T47D (cell line): ENCODE data around the gene FAM118A.
A peak's percentile ranks its signal among the peaks of the same experiment; 100 is the strongest.

Experiments
- DNase-seq, 2 experiments: peaks; one replicate each; pipeline versions ENCODE4 v3.0.0 to v3.0.0-alpha.2; 2011 to 2012; ENCODE audit warnings: low read depth in 1 of 2, low spot score in 1 of 2
- JUND ChIP-seq: IDR thresholded peaks from 2 replicates; pipeline ENCODE4 v1.6.1; 2012; ENCODE audit warnings: low read depth
- in situ Hi-C: cut with HindIII; loops from 2 replicates; pipeline ENCODE4 v1.10.0; 2016; ENCODE audit warnings: low sequenced_read_pairs, low pct_unique_long_range_greater_than_20kb

FAM118A gene

GRCh38 chr22:45331486-45331885, 21.8 kb downstream of the FAM118A start:
- TF ChIP-seq JUND, result no peak
- in situ Hi-C loops, result no loop called here

DNA sequence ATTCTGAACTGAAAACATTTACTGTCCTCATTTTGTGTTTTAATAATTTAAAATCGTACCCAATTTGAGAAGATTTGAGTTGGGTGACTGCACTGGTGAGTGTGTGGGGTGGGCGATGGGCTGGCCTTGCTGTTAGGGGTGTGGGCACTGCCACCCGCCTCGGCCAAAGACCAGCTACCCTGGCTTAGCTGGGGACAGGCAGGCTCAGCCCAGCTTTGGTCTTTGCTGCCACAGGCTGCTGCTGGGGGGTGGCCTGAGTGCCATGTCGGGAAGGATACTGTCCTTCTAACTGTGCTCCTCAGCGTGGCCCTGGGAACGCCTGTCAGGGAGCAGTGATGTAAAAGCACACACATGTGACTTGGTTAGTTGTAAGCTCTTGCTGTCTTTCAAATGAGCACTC, 22.3 kb downstream of the FAM118A start:
- in situ Hi-C loops, result no loop called here
- no peak for TF ChIP-seq JUND
- DNase-seq, result no peak

More at GRCh38 chr22:45331486-45331885, 21.8 kb downstream of the FAM118A start:
- DNase-seq, result no peak

- no peak for DNase-seq
These were observed 24.3 kb downstream of the FAM118A start for GRCh38 chr22:45334068-45334467.

DNA sequence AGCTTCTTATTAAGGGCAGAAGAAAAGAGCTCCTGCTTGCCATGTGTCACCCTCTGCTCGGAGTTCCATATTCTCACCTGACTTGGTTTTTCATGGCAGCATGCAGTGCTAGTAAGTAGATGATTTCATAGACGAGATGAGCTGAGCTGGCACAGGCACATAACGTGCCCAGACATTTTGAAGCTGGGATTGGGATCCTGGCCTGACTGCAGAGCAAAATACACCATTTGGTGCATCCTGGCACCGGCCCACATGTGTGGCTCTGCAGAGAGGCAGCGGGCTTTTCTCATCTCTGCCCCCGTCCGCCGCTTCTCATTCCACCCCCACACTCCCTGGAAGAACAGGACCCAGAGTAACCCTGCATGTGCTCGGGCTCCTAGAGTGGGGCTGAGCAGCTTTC, 24.8 kb downstream of the FAM118A start:
- in situ Hi-C loops, result no loop called here
- no peak for TF ChIP-seq JUND
- DNase-seq, result no peak

More at GRCh38 chr22:45334068-45334467, 24.3 kb downstream of the FAM118A start:
- TF ChIP-seq JUND, result no peak
- in situ Hi-C loops, result no loop called here

GRCh38 chr22:45335021-45335818, 25.5 kb downstream of the FAM118A start:
- no peak for TF ChIP-seq JUND
- in situ Hi-C loops, result no loop called here
- DNase-seq, result no peak

- TF ChIP-seq JUND, result no peak
- no peak for DNase-seq
- in situ Hi-C loops, result no loop called here
These were observed 26.3 kb downstream of the FAM118A start for GRCh38 chr22:45335854-45336522.

GRCh38 chr22:45336971-45337431, 27.3 kb downstream of the FAM118A start:
- in situ Hi-C loops, result no loop called here
- no peak for TF ChIP-seq JUND
- DNase-seq, result no peak

DNA sequence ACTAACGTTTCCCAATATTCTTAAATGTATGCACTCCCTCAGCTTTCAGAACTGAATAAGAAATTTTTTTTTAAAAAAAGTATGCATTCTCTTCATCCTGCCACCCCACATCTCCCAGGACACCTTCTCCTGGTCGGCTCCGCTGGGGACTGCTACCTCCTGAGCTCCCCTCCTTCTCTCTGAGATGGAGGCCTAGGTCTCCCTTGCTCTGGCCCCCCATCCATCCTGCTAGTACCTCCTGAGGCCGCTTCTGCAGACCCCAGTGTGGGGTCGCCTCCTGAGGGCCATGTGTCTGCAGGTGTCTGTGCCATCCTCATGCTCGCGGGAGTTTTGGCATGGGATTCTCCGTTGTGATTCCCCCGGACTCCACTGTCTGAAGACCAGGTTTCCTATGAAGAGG, 27.8 kb downstream of the FAM118A start:
- in situ Hi-C loops, result no loop called here
- TF ChIP-seq JUND, result no peak
- no peak for DNase-seq

DNA sequence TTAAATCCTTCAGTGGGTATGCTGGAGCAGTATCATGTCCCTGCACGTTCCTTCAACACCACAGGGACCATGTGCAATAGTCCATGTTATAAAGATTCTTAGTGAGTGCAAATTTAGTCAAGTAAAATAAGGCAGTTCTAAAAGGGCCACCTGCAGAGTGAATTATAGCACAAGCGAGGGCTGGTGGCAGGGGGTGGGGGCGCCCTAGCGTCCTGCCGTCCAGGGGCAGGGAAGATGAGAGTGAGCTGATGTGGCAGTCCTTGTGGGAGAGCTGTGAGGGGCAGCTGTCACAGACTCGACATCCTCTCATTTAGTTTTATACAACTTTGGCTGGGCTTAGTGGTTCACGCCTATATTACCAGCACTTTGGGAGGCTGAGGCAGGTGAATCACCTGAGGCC, 29.1 kb downstream of the FAM118A start:
- in situ Hi-C loops, result no loop called here
- no peak for DNase-seq
- no peak for TF ChIP-seq JUND

DNA sequence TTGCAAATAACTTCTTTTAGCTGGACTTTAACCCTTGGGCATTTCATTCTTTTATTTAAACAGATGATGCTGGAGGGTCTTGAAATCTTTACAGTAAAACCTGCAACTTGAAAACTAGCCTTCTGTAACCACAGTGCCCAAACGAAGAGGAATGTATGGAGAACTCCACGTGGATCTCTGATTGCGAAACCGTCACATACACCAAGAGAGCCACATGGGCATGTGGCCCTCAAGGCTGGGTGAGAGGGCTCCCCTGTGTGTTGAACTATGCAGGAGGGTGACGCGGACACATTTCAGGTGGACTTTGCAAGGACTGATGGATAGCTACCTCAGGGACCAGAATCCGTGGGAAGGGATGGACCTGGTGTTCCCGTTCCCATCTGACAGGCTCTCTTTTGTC, 30.6 kb downstream of the FAM118A start:
- no peak for DNase-seq
- in situ Hi-C loops, result no loop called here
- TF ChIP-seq JUND, result no peak

GRCh38 chr22:45341498-45341897, 31.8 kb downstream of the FAM118A start:
- TF ChIP-seq JUND, result no peak

GRCh38 chr22:45343143-45343542, 33.4 kb downstream of the FAM118A start:
- DNase-seq, result no peak
- TF ChIP-seq JUND, result no peak
- in situ Hi-C loops, result no loop called here

More at GRCh38 chr22:45341498-45341897, 31.8 kb downstream of the FAM118A start:
- DNase-seq, result no peak
- in situ Hi-C loops, result no loop called here

- in situ Hi-C loops, result no loop called here
- peak; percentile 53 to 66 for DNase-seq
- TF ChIP-seq JUND, result no peak
These were observed 34.6 kb downstream of the FAM118A start for GRCh38 chr22:45344334-45344733.
